ENCODE results near the gene IER3IP1.
"Not testable (repeated sequence)": the region's sequence is repeated elsewhere in the genome, so short reads cannot be mapped to it uniquely, and the experiment has no call there.

Gene IER3IP1

DNA sequence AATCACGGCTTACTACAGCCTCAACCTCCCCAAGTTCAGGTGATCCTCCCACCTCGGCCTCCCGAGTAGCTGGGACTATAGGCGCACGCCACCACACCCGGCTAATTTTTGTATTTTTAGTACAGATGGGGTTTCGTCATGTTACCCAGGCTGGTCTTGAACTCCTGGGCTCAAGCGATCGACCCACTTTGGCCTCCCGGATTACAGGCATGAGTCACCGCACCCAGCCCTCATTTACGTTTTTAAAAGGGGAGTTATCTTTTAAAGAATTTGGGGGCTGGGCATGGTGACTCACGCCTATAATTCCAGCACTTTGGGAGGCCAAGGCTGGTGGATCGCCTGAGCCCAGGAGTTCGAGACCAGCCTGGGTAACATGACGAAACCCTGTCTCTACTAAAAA is 17.8 kb downstream of the IER3IP1 start:
- H3K9me3 ChIP-seq (ENCODE audit: control insufficient read depth, insufficient read depth, low read depth, low read length); H3K27me3 ChIP-seq (ENCODE audit: control insufficient read depth, insufficient read depth, low read length); H3K27ac ChIP-seq (ENCODE audit: low read depth, low read length); H3K4me3 ChIP-seq (ENCODE audit: low read depth, low read length); H3K9ac ChIP-seq (ENCODE audit: low read length): not testable (repeated sequence)
- Histone ChIP-seq H3K36me3 (ENCODE audit: control insufficient read depth, insufficient read depth, low read length) (peaks cover 22% of the 10 kb centered on the region), H3K4me1 (ENCODE audit: control insufficient read depth, insufficient read depth, low read length) (peaks cover 18% of the 10 kb centered on the region)

- no peaks in the 10 kb centered on the region for H3K9me3 ChIP-seq (ENCODE audit: control insufficient read depth, insufficient read depth, low read depth, low read length)
- peaks cover 20% of the 10 kb centered on the region for H3K36me3 ChIP-seq (ENCODE audit: control insufficient read depth, insufficient read depth, low read length)
- H3K27ac ChIP-seq (ENCODE audit: low read depth, low read length), result no peak overlapping the region
- no peak overlapping the region for H3K9ac ChIP-seq (ENCODE audit: low read length)
- H3K4me3 ChIP-seq (ENCODE audit: low read depth, low read length), result peak overlapping the region; percentile 86
- peaks cover 5% of the 10 kb centered on the region; the same call in 1 of the 2 replicates for H3K4me1 ChIP-seq (ENCODE audit: control insufficient read depth, insufficient read depth, low read length)
- H3K27me3 ChIP-seq (ENCODE audit: control insufficient read depth, insufficient read depth, low read length), result no peaks in the 10 kb centered on the region
Observed at GRCh38 chr18:47151439-47151838, 24.7 kb downstream of the IER3IP1 start.

GRCh38 chr18:47150824-47151366 is 25.3 kb downstream of the IER3IP1 start:
- Histone ChIP-seq H3K36me3 (ENCODE audit: control insufficient read depth, insufficient read depth, low read length) (peaks cover 20% of the 10 kb centered on the region), H3K9me3 (ENCODE audit: control insufficient read depth, insufficient read depth, low read depth, low read length) (no peaks in the 10 kb centered on the region), H3K9ac (ENCODE audit: low read length) (peak overlapping the region; percentile 91), H3K27me3 (ENCODE audit: control insufficient read depth, insufficient read depth, low read length) (no peaks in the 10 kb centered on the region), H3K4me3 (ENCODE audit: low read depth, low read length) (peak overlapping the region; percentile 86), H3K4me1 (ENCODE audit: control insufficient read depth, insufficient read depth, low read length) (peaks cover 5% of the 10 kb centered on the region; the same call in 1 of the 2 replicates), H3K27ac (ENCODE audit: low read depth, low read length) (peak overlapping the region; percentile 67)

GRCh38 chr18:47150029-47150823 is 25.9 kb downstream of the IER3IP1 start, which contains the start of gene HDHD2:
Gene HDHD2 (minus strand): TSS chr18:47150500. CDS start chr18:47136439, 14,061 bp downstream.
- Histone ChIP-seq H3K9me3 (ENCODE audit: control insufficient read depth, insufficient read depth, low read depth, low read length) (no peaks in the 10 kb centered on the region), H3K4me1 (ENCODE audit: control insufficient read depth, insufficient read depth, low read length) (peaks cover 5% of the 10 kb centered on the region; the same call in 1 of the 2 replicates), H3K4me3 (ENCODE audit: low read depth, low read length) (peak within 1 kb of the TSS; percentile 86), H3K27me3 (ENCODE audit: control insufficient read depth, insufficient read depth, low read length) (no peaks in the 10 kb centered on the region), H3K9ac (ENCODE audit: low read length) (peak within 1 kb of the TSS; percentile 91), H3K27ac (ENCODE audit: low read depth, low read length) (peak within 1 kb of the TSS; percentile 67), H3K36me3 (ENCODE audit: control insufficient read depth, insufficient read depth, low read length) (peaks cover 16% of the 10 kb centered on the region)

GRCh38 chr18:47149457-47150028 is 26.6 kb downstream of the IER3IP1 start:
- Histone ChIP-seq H3K9ac (ENCODE audit: low read length) (peak overlapping the region; percentile 91), H3K4me3 (ENCODE audit: low read depth, low read length) (peak overlapping the region; percentile 86), H3K27me3 (ENCODE audit: control insufficient read depth, insufficient read depth, low read length) (no peaks in the 10 kb centered on the region), H3K27ac (ENCODE audit: low read depth, low read length) (peak overlapping the region; percentile 67), H3K4me1 (ENCODE audit: control insufficient read depth, insufficient read depth, low read length) (peaks cover 5% of the 10 kb centered on the region; the same call in 1 of the 2 replicates), H3K36me3 (ENCODE audit: control insufficient read depth, insufficient read depth, low read length) (peaks cover 9% of the 10 kb centered on the region), H3K9me3 (ENCODE audit: control insufficient read depth, insufficient read depth, low read depth, low read length) (no peaks in the 10 kb centered on the region)

DNA sequence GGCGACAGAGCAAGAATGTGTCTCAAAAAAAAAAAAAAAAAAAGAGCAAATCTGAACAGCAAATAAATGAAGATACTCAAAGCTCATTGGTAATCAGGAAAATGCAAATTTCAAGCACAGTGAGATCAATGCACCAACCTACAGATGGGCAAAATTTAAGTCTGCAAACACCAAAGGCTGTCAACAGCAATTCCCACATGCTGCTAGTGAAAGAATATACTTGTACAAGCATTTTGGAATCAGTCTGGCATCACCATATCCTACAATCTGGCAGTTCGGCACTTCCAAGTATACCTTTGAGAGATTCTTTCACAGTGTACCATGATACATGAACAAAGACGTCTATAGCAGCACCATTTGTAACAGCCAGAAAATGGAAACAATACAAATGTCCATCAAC is 30.0 kb downstream of the IER3IP1 start:
- Histone ChIP-seq H3K27ac (ENCODE audit: low read depth, low read length) (no peak overlapping the region), H3K27me3 (ENCODE audit: control insufficient read depth, insufficient read depth, low read length) (no peaks in the 10 kb centered on the region), H3K36me3 (ENCODE audit: control insufficient read depth, insufficient read depth, low read length) (no peaks in the 10 kb centered on the region), H3K4me1 (ENCODE audit: control insufficient read depth, insufficient read depth, low read length) (peaks cover 4% of the 10 kb centered on the region; the same call in 1 of the 2 replicates), H3K9ac (ENCODE audit: low read length) (no peak overlapping the region), H3K9me3 (ENCODE audit: control insufficient read depth, insufficient read depth, low read depth, low read length) (no peaks in the 10 kb centered on the region), H3K4me3 (ENCODE audit: low read depth, low read length) (no peak overlapping the region)

DNA sequence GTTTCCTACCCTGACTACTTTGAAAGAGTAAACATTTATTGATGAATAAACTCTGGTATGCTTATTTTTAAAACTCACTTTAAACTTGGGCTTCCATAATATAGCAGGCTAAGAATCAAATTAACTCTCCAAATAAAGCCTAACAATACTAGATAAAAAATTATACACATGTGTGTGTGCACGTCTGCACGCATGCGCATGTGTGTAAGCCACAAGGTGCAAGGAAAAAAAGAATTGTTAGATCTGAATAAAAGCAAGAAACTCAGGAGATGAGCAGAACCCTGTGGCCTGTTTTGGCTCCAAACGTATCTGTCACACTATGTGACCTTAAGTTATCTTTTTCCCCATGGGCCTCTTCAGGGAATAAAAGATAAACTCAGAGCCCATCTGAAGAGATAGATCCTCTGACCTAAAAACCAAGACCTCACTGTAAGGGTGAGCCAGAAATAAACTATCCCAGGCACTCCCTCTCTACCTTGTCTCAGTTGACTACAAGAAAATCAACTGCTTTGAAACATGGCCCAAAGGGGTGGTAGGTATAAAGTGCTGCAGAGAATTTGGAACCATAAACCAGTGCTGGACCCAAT is 32.2 kb downstream of the IER3IP1 start:
- no peak overlapping the region for H3K27ac ChIP-seq (ENCODE audit: low read depth, low read length)
- no peaks in the 10 kb centered on the region for H3K4me1 ChIP-seq (ENCODE audit: control insufficient read depth, insufficient read depth, low read length)
- no peaks in the 10 kb centered on the region for H3K36me3 ChIP-seq (ENCODE audit: control insufficient read depth, insufficient read depth, low read length)
- no peak overlapping the region for H3K4me3 ChIP-seq (ENCODE audit: low read depth, low read length)
- no peaks in the 10 kb centered on the region for H3K9me3 ChIP-seq (ENCODE audit: control insufficient read depth, insufficient read depth, low read depth, low read length)
- no peaks in the 10 kb centered on the region for H3K27me3 ChIP-seq (ENCODE audit: control insufficient read depth, insufficient read depth, low read length)
- H3K9ac ChIP-seq (ENCODE audit: low read length), result no peak overlapping the region

- Histone ChIP-seq H3K27ac (ENCODE audit: low read depth, low read length) (no peak overlapping the region), H3K9ac (ENCODE audit: low read length) (no peak overlapping the region), H3K4me1 (ENCODE audit: control insufficient read depth, insufficient read depth, low read length) (no peaks in the 10 kb centered on the region), H3K36me3 (ENCODE audit: control insufficient read depth, insufficient read depth, low read length) (no peaks in the 10 kb centered on the region), H3K4me3 (ENCODE audit: low read depth, low read length) (no peak overlapping the region), H3K9me3 (ENCODE audit: control insufficient read depth, insufficient read depth, low read depth, low read length) (no peaks in the 10 kb centered on the region), H3K27me3 (ENCODE audit: control insufficient read depth, insufficient read depth, low read length) (no peaks in the 10 kb centered on the region)
Observed at GRCh38 chr18:47143153-47143552, 33.0 kb downstream of the IER3IP1 start.

GRCh38 chr18:47141289-47141688 is 34.9 kb downstream of the IER3IP1 start:
- Histone ChIP-seq H3K4me1 (ENCODE audit: control insufficient read depth, insufficient read depth, low read length) (no peaks in the 10 kb centered on the region), H3K4me3 (ENCODE audit: low read depth, low read length) (no peak overlapping the region), H3K9me3 (ENCODE audit: control insufficient read depth, insufficient read depth, low read depth, low read length) (no peaks in the 10 kb centered on the region), H3K27ac (ENCODE audit: low read depth, low read length) (no peak overlapping the region), H3K27me3 (ENCODE audit: control insufficient read depth, insufficient read depth, low read length) (no peaks in the 10 kb centered on the region), H3K36me3 (ENCODE audit: control insufficient read depth, insufficient read depth, low read length) (peaks cover 3% of the 10 kb centered on the region; the same call in 1 of the 2 replicates), H3K9ac (ENCODE audit: low read length) (no peak overlapping the region)

GRCh38 chr18:47121146-47121545 is 55.0 kb downstream of the IER3IP1 start:
- Histone ChIP-seq H3K27ac (ENCODE audit: low read depth, low read length) (no peak overlapping the region), H3K4me3 (ENCODE audit: low read depth, low read length) (no peak overlapping the region), H3K9me3 (ENCODE audit: control insufficient read depth, insufficient read depth, low read depth, low read length) (no peaks in the 10 kb centered on the region), H3K9ac (ENCODE audit: low read length) (no peak overlapping the region), H3K27me3 (ENCODE audit: control insufficient read depth, insufficient read depth, low read length) (no peaks in the 10 kb centered on the region), H3K36me3 (ENCODE audit: control insufficient read depth, insufficient read depth, low read length) (peaks cover 6% of the 10 kb centered on the region), H3K4me1 (ENCODE audit: control insufficient read depth, insufficient read depth, low read length) (no peaks in the 10 kb centered on the region)

- Histone ChIP-seq H3K9ac (ENCODE audit: low read length) (no peak overlapping the region), H3K36me3 (ENCODE audit: control insufficient read depth, insufficient read depth, low read length) (peaks cover 6% of the 10 kb centered on the region), H3K9me3 (ENCODE audit: control insufficient read depth, insufficient read depth, low read depth, low read length) (no peaks in the 10 kb centered on the region), H3K27ac (ENCODE audit: low read depth, low read length) (no peak overlapping the region), H3K27me3 (ENCODE audit: control insufficient read depth, insufficient read depth, low read length) (no peaks in the 10 kb centered on the region), H3K4me1 (ENCODE audit: control insufficient read depth, insufficient read depth, low read length) (no peaks in the 10 kb centered on the region), H3K4me3 (ENCODE audit: low read depth, low read length) (no peak overlapping the region)
Observed at GRCh38 chr18:47120428-47120827, 55.7 kb downstream of the IER3IP1 start.

Measured in HUES6 (cell line).